GM12878 (cell line): ENCODE measurements around the gene ARHGAP44. TPM values are rescaled to one million over a fixed set of nuclear protein-coding genes. Genes with fewer than 3 reads are reported as not detected.

ENCODE experiments used
- IRF4 ChIP-seq: IDR thresholded peaks from 2 replicates; pipeline ENCODE4 v1.6.1; 2011; ENCODE audit warnings: low read depth, low read length
- RELA ChIP-seq: fragments of 450-650 bp; IDR thresholded peaks from 2 replicates; pipeline ENCODE4 v1.8.0; 2014; ENCODE audit warnings: borderline replicate concordance; ENCODE audit not compliant: partially characterized antibody
- ZNF384 ChIP-seq: IDR thresholded peaks from 2 replicates; pipeline ENCODE4 v1.6.1; 2012; ENCODE audit warnings: low read depth, mild to moderate bottlenecking, low read length, improper control_type of control experiment, borderline replicate concordance
- polyA plus RNA-seq, 11 experiments: library from polyadenylated mRNA; depleted of rRNA in 4 of 11; unstranded in 6 of 11; stranded (reverse) in 5 of 11; fragments of >200 nt; fragmentation: Nextera tagmentation in 4 of 11; fragmentation: Illumina TruSeq in 1 of 11; extraction: Ambion mirVana in 4 of 11; extraction: Trizol in 1 of 11; gene quantifications; 1 replicate in 1 of 11; 2 replicates in 10 of 11; pipeline versions ENCODE4 v1.2.1 to v1.2.3, GENCODE V29; 2011 to 2016; ENCODE audit warnings: inconsistent platforms in 2 of 11, missing spikeins in 2 of 11, low read depth in 1 of 11
- total RNA-seq, 4 experiments: library from RNA; depleted of rRNA in 3 of 4; stranded (reverse); fragments of >200 nt in 3 of 4; fragmentation: Illumina TruSeq in 1 of 4; extraction: Trizol in 1 of 4; gene quantifications; 2 replicates each; pipeline versions ENCODE4 v1.2.1 to v1.2.3, GENCODE V29; 2013 to 2021
- TF ChIP-seq, protein P1 (sequence below): fragments of 450-650 bp; IDR thresholded peaks from 2 replicates; pipeline ENCODE4 v1.6.1; 2016; ENCODE audit warnings: mild to moderate bottlenecking, moderate library complexity, borderline replicate concordance
- TF ChIP-seq, protein P2 (sequence below): fragments of 450-650 bp; IDR thresholded peaks from 2 replicates; pipeline ENCODE4 v1.6.1; 2017; ENCODE audit warnings: low read depth, mild to moderate bottlenecking, moderate library complexity
- TF ChIP-seq, protein P3 (sequence below): IDR thresholded peaks from 2 replicates; pipeline ENCODE4 v1.6.1; 2012; ENCODE audit warnings: low read depth, low read length, improper control_type of control experiment
- TF ChIP-seq, protein P4 (sequence below): fragments of 450-650 bp; IDR thresholded peaks from 2 replicates; pipeline ENCODE4 v1.6.1; 2016; ENCODE audit warnings: mild to moderate bottlenecking

ARHGAP44 gene
- total and polyA plus RNA-seq, 10 of the 15 experiments (the other 5 are each of a cell fraction or from before 2014, with no cell fraction given), result 0.11 to 1.2 (median 0.48) TPM

DNA sequence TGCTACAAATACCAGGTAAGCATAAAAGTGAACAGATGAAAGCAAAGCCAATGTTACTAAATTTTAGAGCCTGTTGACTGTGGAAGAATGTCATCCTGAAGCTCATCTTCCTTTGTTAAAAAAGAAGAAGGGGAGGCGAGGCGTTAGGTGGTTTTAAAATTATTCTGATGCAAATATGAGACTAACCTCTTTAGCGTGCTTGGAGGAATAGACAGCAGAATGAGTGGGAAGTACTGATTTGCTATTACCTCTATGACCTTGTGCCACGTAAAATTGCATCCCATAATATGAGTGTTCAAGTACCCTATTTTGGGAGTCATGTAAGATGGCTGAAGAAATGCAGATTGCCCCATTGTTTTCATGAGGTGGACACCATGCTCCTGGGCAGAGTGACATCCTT is 132.8 kb downstream of the ARHGAP44 start (continued):
- TF ChIP-seq, protein P1, sequence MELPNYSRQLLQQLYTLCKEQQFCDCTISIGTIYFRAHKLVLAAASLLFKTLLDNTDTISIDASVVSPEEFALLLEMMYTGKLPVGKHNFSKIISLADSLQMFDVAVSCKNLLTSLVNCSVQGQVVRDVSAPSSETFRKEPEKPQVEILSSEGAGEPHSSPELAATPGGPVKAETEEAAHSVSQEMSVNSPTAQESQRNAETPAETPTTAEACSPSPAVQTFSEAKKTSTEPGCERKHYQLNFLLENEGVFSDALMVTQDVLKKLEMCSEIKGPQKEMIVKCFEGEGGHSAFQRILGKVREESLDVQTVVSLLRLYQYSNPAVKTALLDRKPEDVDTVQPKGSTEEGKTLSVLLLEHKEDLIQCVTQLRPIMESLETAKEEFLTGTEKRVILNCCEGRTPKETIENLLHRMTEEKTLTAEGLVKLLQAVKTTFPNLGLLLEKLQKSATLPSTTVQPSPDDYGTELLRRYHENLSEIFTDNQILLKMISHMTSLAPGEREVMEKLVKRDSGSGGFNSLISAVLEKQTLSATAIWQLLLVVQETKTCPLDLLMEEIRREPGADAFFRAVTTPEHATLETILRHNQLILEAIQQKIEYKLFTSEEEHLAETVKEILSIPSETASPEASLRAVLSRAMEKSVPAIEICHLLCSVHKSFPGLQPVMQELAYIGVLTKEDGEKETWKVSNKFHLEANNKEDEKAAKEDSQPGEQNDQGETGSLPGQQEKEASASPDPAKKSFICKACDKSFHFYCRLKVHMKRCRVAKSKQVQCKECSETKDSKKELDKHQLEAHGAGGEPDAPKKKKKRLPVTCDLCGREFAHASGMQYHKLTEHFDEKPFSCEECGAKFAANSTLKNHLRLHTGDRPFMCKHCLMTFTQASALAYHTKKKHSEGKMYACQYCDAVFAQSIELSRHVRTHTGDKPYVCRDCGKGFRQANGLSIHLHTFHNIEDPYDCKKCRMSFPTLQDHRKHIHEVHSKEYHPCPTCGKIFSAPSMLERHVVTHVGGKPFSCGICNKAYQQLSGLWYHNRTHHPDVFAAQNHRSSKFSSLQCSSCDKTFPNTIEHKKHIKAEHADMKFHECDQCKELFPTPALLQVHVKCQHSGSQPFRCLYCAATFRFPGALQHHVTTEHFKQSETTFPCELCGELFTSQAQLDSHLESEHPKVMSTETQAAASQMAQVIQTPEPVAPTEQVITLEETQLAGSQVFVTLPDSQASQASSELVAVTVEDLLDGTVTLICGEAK, result no peak
- TF ChIP-seq, protein P2, sequence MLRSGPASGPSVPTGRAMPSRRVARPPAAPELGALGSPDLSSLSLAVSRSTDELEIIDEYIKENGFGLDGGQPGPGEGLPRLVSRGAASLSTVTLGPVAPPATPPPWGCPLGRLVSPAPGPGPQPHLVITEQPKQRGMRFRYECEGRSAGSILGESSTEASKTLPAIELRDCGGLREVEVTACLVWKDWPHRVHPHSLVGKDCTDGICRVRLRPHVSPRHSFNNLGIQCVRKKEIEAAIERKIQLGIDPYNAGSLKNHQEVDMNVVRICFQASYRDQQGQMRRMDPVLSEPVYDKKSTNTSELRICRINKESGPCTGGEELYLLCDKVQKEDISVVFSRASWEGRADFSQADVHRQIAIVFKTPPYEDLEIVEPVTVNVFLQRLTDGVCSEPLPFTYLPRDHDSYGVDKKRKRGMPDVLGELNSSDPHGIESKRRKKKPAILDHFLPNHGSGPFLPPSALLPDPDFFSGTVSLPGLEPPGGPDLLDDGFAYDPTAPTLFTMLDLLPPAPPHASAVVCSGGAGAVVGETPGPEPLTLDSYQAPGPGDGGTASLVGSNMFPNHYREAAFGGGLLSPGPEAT, result no peak
- TF ChIP-seq IRF4 (no peak), RELA (no peak), ZNF384 (no peak)
- TF ChIP-seq, protein P3, sequence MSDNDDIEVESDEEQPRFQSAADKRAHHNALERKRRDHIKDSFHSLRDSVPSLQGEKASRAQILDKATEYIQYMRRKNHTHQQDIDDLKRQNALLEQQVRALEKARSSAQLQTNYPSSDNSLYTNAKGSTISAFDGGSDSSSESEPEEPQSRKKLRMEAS, result no peak
- TF ChIP-seq, protein P4, sequence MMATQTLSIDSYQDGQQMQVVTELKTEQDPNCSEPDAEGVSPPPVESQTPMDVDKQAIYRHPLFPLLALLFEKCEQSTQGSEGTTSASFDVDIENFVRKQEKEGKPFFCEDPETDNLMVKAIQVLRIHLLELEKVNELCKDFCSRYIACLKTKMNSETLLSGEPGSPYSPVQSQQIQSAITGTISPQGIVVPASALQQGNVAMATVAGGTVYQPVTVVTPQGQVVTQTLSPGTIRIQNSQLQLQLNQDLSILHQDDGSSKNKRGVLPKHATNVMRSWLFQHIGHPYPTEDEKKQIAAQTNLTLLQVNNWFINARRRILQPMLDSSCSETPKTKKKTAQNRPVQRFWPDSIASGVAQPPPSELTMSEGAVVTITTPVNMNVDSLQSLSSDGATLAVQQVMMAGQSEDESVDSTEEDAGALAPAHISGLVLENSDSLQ, result no peak
